HG03064 (cell line): ENCODE measurements around the gene CAMK1D.
A peak's percentile ranks its signal among the peaks of the same experiment; 100 is the strongest.

ENCODE experiments used
- ATAC-seq: cut with Tn5 transposase; IDR thresholded peaks from one replicate; pipeline ENCODE4 v1.9.1; 2021; ENCODE audit warnings: low read depth; ENCODE audit not compliant: unreplicated experiment

Gene CAMK1D

DNA sequence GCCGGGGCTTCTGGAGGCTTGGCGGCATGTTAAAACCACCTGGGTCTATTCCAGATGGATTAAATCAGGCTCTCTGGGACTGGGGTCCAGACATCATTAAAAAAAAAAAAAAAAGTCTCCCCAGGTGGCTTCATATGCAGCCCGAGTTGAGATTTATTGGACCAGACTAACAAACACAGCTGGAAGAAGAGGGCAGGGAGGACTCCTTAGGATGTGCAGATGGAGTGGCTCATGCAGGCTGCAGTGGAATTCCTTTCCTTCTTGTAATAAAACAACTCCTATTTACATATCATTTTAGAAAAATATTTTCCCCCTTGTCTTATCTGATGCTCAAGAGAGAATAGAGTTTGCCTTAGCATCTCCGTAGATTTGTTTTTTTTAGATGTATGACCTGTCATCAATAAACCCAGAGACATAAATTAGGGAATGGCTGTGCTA is 238.1 kb downstream of the CAMK1D start:
- ATAC-seq: no peak

DNA sequence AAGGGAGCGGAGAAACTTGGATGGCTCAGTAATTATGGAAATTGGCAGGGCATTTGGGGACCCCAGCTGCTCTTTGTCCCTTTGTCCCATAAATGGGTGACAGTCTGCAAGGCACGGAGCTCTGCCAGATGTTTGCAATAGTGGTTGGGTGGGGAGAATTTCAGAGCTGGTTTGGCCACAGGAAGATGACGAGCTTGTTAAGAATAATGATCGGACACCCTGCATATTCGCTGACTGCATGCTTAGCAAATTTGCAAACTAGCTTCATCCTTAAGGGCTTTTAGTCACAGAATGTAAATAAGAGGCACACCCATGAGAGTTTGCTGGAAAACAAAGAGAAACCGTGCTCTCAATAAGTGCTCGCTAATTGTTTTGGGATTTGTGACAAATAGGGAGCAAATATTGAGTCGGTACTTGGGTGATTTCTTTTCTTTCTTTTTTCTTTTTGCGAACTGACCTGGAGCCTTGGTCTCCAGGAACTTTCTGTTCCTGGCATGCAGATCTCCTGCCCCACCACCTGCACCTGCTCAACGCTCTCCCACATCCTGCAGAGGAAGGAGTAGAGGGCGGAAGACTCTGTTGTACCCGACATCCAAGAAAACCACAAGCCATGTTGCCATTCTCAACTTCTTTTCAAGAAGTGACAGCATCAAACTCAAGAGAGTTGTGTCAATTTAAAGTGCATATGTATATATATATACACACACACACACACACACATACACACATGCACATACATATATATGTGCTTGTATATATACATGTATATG is 238.9 kb downstream of the CAMK1D start:
- ATAC-seq: no peak

DNA sequence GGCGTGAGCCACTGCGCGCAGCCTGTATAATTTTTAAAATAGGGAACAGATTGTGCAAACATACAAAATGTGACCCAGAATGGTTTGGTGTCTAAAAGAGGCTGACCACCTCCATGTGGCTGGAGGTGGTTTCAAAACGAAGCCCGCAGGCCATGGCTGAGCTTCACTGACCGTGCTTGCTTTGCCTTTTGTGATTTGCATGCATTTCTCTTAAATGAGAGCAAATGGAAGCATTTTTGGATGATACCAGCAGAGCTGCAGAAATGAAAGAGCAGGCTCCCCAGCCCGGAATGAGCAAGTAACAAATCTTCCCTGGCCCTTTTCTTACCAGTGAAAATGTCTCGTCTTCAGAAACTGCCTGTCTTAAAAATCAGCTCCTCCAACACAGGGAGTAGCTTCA is 239.9 kb downstream of the CAMK1D start:
- ATAC-seq: no peak

DNA sequence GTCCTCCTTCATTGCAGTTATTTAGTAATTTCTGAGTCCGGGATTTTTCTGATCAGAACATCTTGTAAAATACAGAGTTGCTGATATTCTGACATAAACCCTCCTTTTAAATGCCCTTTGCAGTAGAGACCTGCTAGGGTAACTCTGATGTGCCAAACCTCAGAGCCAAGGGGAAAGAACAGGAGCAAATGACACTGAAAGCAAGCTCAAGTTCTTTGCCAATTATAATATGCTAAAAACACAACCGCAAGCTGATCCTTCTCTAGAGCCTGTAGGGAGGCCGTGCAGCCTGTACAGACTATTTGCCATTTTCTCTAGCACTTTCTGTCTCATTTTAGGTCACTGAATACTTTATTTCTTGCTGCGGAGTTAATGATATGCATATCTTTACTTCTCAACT is 240.4 kb downstream of the CAMK1D start:
- no peak for ATAC-seq

DNA sequence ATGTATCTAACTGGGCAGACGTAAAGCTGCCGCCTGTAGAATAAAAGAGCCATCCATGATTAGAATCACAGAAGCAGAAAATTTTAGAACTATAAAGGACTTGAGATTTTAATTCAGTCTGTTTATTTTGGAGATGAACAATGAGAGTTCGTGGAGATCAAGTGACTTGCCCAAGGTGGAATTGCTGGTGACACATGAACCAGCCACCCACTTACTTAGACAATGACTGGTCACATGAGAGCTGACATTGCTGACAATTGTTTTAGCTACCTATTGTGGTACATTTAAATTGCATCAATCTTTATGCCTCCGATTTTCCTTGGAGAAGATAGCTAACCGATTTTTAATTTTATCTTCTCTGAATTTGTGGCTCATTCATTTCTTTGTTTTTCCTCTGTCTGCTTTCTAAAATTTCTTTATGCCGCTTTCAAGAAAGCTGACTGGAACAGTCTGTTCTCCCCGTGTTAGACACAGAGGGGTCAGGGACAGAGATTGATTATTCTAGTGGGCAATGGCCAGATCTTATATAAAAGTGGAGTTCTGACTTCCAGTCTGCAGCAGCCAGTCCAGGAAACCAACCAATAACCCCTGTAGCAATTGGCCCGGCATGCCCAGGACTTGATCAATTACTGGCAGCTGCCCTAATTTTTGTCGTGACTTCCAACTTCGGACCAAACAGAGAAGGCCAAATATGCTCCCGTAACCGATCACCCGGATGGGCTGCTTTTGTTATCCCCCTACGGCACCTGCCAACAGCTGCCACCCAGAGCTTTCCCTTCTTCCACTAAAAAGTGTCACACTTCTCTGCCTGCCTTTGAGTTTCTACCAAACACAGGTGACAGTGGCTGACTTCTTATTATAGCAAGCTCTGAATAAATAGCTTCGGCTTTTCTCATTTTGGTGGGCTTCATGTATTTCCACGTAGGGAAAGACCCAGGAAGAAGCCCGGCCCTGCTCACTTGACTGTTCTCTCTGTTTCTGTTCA is 241.6 kb downstream of the CAMK1D start:
- ATAC-seq: no peak

DNA sequence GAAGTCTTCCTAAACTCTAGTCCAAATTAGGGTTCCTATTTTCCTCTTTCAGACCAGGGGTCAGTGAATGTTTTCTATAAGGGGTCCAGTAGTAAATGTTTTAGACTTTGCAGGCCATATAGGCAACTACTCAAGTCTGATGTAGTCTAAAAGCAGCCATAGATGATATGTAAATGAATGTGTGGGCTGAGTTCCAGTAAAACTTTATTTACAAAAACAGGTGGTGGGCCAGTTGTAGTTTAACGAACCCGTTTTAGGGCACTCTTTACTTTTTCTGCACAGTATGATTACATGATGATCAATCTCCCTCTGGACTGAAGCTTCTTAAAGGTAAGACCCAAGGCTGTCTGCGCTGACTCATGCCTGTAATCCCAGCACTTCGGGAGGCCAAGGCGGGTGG is 243.6 kb downstream of the CAMK1D start:
- ATAC-seq: no peak

DNA sequence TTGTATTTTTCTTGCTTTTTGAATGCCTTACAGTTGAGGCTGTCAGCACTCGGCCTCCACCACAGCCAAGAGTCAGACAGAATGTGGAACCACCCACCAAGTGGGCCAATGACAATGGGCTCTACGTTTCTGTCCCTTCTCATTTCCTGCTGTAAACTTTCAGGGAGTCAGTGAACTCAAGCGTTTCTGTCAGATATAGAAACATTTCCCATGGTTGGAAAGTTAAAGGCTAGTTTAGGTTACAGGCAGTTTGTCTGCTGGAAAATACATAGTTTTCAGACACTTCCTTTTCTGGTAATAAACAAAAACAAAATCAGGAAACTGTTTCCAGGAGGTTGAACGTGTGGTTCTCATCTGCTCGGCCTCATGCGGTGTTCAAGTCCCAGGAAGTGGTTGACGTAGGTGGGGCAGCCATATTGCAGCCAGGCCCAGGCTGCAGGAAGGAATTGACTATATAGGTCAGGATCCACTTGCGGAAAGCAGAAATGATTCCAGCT is 245.1 kb downstream of the CAMK1D start:
- ATAC-seq: no peak

DNA sequence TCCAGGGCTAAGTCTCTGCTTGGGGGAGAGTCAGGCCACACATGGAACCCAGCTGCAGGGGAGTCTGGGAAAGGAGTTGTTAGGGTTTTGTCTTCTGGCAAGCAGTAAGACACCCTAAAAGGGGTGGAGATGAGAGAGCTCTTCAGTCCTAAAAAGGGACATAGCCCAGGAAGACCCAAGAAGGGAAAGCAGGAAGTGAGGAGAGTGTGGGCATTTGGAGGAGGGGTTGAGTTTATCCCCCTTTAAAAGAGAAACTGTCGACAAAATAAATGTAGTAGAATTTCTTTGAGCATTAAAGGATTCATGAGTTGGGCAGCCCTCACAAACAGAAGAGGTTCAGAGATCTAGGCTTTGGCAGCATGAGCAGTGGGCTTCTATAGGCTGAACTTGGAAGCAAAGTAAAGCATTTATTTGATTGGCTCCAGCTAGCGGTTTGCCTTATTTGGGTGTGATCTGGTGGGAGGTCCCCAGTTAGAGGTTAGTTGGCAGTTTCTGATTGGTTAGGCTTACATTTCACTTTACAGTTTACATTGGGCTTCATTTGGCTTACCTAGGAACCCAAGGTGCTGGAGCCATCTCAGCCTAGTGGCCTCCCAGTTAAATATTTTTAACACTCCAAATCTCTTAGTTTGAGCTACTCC is 246.7 kb downstream of the CAMK1D start:
- no peak for ATAC-seq

DNA sequence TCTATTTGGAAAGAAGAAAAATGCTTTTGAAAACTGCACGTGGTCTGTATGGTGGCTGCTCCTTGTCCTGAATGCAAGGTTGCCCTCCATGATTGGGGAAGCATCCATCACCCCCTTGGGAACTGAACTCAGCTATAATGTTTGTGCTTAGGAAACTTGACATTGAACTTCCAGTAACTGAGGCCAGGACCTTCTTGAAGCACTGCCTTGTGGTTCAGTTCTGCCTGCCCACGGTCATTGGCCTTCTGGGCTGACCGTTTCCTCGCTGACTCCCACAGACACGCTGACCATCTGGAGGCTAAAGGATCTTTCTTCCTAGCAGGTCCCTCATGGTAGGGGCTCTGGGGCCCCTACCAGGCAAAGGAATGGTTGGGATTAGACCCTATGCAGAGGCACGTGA is 247.8 kb downstream of the CAMK1D start:
- no peak for ATAC-seq

DNA sequence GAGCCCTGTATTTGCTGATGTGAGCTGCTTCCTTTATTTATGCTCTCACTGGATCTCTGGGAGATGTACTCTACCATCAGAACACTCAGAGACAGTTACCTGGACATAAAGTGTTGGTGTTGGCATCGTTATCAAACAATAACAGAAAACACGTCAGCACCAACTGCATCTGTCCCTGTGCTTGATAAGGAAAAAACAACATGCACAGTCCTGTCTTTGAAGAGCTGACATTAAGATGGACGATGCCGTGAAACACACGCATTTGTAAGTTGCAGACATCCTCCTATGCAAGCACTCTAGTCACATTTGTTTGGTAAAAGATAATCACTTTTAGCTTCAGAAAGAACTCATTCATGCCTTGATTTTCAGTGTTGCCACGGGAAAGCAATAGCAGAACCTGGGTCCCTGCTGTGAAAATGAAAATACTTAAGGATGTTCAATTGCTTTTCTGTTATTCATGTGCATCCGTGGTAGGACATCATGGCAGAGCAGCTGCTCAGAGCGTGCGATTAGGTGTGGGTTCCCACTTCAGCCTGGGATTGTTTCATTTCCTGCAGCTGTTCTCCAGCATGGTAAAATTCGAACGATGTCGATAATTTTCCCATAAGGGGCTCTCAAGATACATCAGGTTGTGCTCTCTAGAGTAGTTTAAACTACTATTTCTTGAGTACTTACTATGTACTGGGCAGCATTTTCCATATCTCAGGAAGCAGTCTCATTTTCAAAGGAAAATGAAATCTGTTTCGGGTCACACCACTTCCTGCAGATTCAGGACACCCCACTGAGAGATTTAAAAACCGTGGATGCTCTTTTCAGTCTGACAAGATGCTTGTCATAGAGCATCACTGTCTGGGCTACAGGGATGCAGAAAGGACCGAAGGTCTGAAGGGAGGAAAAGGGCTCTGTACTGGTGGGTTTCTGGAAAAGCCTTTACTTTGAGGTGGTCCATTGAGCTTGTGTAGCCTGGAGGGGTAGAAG is 248.7 kb downstream of the CAMK1D start:
- no peak for ATAC-seq

DNA sequence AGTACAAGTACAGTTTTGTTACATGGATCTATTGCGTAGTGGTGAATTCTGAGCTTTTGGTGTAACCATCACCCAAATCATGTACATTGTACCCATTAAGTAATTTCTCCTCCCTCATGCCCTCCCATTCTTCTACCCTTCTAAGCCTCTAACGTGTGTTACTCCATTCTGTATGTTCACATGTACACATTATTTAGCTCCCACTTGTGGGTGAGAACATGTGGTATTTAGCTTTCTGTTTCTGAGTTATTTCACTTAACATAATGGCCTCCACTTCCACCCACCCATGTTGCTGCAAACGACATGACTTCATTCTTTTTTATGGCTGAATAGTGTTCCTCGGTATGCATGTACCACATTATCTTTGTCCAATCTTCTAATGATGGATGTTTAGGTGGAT is 251.3 kb downstream of the CAMK1D start:
- ATAC-seq: no peak

DNA sequence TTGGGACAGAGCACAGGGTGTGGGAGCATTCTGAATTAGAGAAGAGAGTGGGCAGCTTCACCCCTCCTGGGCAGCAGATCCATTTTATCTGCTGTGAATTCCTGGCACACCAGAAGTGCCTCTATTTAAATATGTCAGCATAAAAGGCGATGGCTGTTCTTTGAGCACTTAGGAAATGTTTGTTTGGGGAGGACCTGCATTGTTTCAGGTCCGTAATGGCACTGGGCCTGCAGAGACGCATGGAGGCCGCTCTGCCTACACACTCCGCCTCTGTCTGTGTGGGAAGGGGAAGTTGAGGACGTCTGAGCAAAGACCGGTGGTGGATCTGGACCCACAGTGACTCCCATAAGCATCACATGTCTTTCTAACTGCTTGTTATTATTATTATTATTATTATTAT is 253.2 kb downstream of the CAMK1D start:
- ATAC-seq: no peak

DNA sequence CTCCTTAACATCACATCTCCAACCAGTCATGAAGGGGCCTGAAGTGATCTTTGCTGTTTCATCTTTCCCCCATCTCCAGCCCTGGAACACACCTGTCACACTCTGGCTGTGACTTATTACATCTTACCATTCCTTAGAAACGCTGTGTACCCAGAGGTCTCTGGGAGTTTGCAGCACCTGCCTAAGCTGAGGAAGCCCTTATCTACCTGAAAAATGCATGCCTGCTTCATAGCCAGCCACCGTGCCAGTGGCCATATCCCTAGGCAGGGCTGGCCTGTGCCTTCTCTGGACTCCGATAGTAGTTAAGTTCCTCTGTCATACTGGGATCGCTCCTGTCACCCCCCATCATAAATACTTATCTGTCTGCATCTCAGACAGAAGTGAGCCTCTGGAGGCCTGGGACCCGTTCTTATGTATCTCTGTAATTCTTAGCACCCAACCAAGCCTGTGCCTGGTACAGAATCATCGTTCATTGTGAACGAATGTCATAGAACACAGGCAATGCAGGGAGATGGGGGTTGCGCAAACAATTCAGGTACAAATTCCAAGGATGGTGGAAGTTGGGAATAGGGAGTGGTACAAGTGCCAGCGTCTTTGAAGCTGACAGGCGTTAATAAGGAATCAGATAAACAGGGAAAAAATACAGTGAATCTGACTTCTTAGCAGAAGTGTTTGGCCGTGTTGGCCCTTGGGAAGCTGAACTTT is 254.6 kb downstream of the CAMK1D start:
- no peak for ATAC-seq

DNA sequence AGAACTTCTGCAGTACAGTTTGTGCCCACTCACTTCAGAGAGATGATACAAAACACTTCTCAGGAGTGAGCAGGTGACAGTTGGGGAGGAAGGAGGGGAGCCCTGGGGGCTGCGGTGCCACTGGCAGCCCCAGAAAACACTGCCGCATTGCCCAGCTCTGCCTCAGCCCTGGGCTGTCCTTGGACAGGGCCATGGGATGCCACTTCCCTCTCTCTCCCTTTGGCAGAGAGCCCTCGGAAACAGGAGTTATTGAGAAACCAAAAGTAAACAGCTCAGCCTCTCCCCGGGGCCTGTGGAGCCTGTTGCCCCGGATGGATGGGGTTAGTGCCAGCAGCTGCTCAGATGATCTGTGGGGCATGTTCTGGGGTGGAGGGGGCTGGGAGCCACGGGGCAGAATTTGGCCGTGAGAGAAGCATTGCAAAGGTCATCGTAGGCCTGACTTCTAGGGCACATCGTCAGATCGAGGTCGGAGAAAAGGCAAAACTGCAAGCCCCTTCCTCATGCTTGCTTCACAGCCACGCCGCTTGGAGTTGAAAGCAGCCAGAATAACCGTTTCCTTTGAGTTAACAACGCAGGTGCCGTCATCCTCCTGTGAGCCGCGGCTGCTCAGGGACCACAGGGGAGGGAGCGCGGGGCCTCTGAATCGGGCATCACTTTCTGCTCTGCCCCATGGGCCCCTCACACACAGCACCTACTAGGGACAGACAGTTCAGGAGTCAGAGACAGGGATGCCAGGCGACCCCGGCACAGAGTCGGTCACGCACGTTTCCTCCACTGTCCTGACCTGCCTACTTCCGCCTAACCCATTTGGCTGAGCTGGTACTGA is 256.4 kb downstream of the CAMK1D start:
- ATAC-seq: peak; percentile 78

DNA sequence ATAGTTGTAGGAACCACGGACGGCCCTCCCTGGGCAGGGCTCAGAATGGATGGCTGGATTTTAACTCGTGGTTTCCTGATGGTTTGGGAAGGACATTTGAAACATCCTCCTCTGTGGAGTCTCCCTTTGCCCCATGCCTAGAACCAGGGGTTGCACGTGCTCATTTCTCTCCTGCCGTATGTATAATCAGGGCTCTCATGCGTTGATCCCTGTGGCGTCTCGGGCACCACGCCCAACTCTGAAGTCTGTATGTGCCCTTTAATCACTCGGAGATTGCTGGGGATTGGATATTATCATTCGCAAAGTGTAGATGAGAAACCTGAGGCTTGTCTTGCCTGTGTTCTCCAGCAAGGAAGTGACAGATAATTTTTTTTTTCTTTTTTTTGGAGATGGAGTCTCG is 257.1 kb downstream of the CAMK1D start:
- no peak for ATAC-seq

DNA sequence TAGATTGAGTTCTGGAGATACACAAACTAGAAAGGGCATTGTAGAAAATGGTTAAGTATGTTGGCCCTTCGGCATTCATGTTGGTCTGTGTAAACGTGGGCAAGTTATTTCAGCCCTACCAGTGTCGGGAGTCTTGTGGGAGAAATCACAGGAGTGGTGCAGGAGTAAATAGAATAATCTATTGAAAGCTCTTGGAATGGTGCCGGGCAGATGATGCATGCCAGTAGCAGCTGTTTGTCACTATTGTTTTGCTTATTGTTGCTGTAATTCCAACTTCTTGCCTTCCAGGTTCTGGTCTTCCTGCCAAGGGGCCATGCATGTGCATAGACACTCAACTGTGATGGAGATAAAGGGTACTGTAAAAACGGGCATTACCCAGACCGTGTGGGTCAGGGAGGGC is 259.4 kb downstream of the CAMK1D start:
- ATAC-seq: no peak

DNA sequence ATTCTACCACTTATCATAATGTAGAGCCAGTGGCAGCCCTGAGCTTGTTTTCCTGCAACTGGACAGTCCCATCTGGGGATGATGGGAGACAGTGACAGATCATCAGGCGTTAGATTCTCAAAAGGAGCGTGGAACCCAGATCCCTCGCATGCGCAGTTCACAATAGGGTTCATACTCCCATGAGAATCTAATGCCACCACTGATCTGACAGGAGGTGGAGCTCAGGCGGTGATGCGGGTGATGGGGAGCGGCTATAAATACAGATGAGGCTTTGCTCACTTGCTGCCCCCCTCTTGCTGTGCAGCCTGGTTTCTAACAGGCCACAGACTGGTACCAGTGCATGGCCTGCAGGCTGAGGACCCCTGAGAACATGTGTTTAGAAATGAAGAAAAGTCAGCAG is 260.1 kb downstream of the CAMK1D start:
- ATAC-seq: no peak

DNA sequence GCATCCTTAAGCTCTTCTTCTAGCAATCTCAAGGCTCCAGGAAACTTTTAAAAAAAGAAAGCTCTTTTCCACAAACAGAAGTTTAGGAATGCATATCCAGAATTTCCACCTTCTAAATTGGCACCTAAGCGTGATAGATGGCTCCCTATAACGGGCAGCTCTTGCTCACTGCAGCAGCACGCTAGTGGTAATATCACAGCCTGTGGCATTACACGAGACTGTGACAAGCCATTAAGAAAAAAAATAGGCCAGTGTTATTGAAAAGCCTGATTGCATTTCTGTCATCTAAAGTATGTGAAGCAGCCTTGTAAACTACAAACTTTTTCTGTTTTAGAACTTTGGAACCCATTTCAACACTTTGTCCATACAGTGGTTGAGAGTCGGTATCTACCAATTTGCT is 263.8 kb downstream of the CAMK1D start:
- ATAC-seq: no peak
